ENCODE data around the gene CDK5RAP1. TPM values are rescaled to one million over a fixed set of nuclear protein-coding genes. Genes with fewer than 3 reads are reported as not detected.

Gene CDK5RAP1
- total and polyA plus RNA-seq, 7 donors: 12.0 to 30.0 (median 20.6) TPM

DNA sequence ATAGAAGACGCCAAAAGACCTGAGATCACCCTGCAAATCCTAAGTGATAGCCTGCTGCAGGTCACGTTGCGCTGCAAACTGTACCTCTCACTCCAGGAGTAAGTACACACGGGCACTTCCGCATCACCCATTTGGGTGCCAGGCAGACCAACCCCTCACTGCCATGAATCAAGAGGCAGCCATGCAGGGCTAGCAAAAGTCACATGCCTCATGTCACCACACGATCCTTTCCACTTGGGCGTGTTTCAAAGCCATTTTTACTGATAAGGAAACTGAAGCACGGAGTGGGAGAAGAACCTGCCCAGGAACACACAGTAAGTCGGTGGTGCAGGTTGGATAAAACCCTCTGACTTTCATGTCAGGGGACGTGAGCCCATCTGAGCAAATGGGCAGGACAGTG is 81.3 kb downstream of the CDK5RAP1 start:
- TF ChIP-seq POLR2A (IDR thresholded peaks at IDR 0.05) (no peak), EP300 (IDR thresholded peaks at IDR 0.05) (no peak), POLR2AphosphoS5 (IDR thresholded peaks at IDR 0.05) (no peak)
- TF ChIP-seq, protein P1, sequence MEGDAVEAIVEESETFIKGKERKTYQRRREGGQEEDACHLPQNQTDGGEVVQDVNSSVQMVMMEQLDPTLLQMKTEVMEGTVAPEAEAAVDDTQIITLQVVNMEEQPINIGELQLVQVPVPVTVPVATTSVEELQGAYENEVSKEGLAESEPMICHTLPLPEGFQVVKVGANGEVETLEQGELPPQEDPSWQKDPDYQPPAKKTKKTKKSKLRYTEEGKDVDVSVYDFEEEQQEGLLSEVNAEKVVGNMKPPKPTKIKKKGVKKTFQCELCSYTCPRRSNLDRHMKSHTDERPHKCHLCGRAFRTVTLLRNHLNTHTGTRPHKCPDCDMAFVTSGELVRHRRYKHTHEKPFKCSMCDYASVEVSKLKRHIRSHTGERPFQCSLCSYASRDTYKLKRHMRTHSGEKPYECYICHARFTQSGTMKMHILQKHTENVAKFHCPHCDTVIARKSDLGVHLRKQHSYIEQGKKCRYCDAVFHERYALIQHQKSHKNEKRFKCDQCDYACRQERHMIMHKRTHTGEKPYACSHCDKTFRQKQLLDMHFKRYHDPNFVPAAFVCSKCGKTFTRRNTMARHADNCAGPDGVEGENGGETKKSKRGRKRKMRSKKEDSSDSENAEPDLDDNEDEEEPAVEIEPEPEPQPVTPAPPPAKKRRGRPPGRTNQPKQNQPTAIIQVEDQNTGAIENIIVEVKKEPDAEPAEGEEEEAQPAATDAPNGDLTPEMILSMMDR (IDR thresholded peaks at IDR 0.05): no peak
- no peaks in the 10 kb centered on the region for H3K36me3 ChIP-seq
- no peaks in the 10 kb centered on the region for H3K9me3 ChIP-seq
- H3K4me1 ChIP-seq: no peaks in the 10 kb centered on the region
- peaks cover 0 to 16% (median 0%) of the 10 kb centered on the region in 3 donors for H3K27me3 ChIP-seq
- no peak overlapping the region for H3K27ac ChIP-seq
- intact Hi-C loops (cut with DNase I): no loop called here
- WGBS, 2 donors: 62 to 77% methylated on average over 10 of the region's 10 CpGs
- no peak overlapping the region for H3K4me3 ChIP-seq
- no peak for DNase-seq

GRCh38 chr20:33318096-33318429 is 83.3 kb downstream of the CDK5RAP1 start:
- H3K27me3 ChIP-seq: peaks cover 0 to 9% (median 0%) of the 10 kb centered on the region in 3 donors
- no peaks in the 10 kb centered on the region for H3K9me3 ChIP-seq
- 33 to 45% methylated on average over 5 of the region's 5 CpGs for WGBS, 2 donors
- intact Hi-C loops (cut with DNase I): no loop called here
- H3K4me1 ChIP-seq: no peaks in the 10 kb centered on the region
- no peak overlapping the region for H3K4me3 ChIP-seq
- no peak overlapping the region for H3K27ac ChIP-seq
- no peaks in the 10 kb centered on the region for H3K36me3 ChIP-seq
- DNase-seq: no peak
- TF ChIP-seq POLR2A (IDR thresholded peaks at IDR 0.05): no peak
- TF ChIP-seq, protein P1 (IDR thresholded peaks at IDR 0.05): no peak
- no peak for TF ChIP-seq POLR2AphosphoS5 (IDR thresholded peaks at IDR 0.05)
- TF ChIP-seq EP300 (IDR thresholded peaks at IDR 0.05): no peak

DNA sequence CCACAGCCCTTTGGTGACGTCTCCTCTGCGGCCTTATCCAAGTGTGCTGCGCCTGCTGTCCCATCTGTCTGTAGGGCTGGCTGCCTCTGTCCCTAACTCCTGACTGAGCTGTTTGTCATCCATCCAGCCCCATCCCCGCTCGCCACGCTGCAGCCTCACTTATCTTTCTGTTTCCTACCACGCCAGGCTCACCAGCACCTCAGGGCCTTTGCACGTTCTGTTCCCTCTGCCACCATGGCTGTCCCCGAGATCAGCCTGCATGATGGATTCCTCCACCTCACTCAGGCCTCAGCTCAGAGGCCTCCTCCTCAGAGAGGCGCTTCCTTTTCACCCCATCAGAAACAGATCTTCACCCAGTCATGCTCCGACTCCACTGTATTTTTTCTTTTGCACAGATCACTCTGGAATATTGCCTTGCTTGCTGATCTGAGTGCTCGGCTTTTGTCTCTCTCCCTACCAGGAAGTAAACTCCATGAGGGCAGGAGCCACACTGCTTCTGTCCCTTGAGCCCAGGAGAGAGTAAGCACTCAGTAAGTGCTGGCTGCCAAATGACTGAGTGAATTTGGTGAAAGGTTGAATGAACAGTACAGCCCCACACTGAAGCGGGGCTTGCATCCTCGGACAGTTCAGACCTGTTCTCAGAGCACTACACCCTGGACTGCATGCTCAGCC is 83.8 kb downstream of the CDK5RAP1 start:
- no peak overlapping the region for H3K27ac ChIP-seq
- WGBS, 2 donors: 86 to 89% methylated on average over 14 of the region's 14 CpGs
- H3K36me3 ChIP-seq: no peaks in the 10 kb centered on the region
- no peak for DNase-seq
- no peaks in the 10 kb centered on the region for H3K9me3 ChIP-seq
- peaks cover 0 to 4% (median 0%) of the 10 kb centered on the region in 3 donors for H3K27me3 ChIP-seq
- intact Hi-C loops (cut with DNase I): no loop called here
- H3K4me1 ChIP-seq: no peaks in the 10 kb centered on the region
- TF ChIP-seq, protein P1 (IDR thresholded peaks at IDR 0.05): no peak
- TF ChIP-seq POLR2AphosphoS5 (IDR thresholded peaks at IDR 0.05) (no peak), POLR2A (IDR thresholded peaks at IDR 0.05) (no peak), EP300 (IDR thresholded peaks at IDR 0.05) (no peak)
- H3K4me3 ChIP-seq: no peak overlapping the region

DNA sequence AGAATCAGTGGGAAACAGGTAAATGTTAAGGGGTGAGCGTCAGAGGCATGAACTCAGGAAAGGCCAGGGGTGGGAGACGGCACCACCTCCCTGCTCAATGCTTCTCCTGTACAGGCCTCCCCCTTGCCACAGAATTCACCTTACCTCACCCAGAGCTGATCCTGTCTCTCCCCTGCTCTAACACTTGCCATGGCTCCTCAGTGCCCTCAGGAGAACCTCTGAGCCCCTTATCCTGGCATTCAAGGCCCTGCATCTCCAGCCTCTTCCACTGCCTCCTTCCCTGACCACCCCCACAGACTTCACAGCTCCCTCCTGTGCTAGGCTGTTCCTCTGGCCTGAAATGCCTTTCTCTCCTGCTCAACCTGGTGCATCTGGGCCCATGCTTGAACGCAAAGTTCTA is 84.4 kb downstream of the CDK5RAP1 start:
- 81 to 88% methylated on average over 3 of the region's 3 CpGs for WGBS, 2 donors
- Histone ChIP-seq H3K27me3 (no peaks in the 10 kb centered on the region), H3K27ac (no peak overlapping the region), H3K4me3 (no peak overlapping the region), H3K36me3 (no peaks in the 10 kb centered on the region), H3K9me3 (no peaks in the 10 kb centered on the region), H3K4me1 (no peaks in the 10 kb centered on the region)
- DNase-seq: no peak
- intact Hi-C loops (cut with DNase I): no loop called here
- TF ChIP-seq POLR2A (IDR thresholded peaks at IDR 0.05): no peak
- no peak for TF ChIP-seq EP300 (IDR thresholded peaks at IDR 0.05)
- no peak for TF ChIP-seq POLR2AphosphoS5 (IDR thresholded peaks at IDR 0.05)
- TF ChIP-seq, protein P1 (IDR thresholded peaks at IDR 0.05): no peak

- intact Hi-C loops (cut with DNase I): no loop called here
- Histone ChIP-seq H3K4me1 (no peaks in the 10 kb centered on the region), H3K9me3 (no peaks in the 10 kb centered on the region), H3K27ac (no peak overlapping the region), H3K4me3 (no peak overlapping the region), H3K36me3 (no peaks in the 10 kb centered on the region), H3K27me3 (no peaks in the 10 kb centered on the region)
- 61 to 78% methylated on average over 5 of the region's 5 CpGs for WGBS, 2 donors
- no peak for DNase-seq
- TF ChIP-seq POLR2A (IDR thresholded peaks at IDR 0.05) (no peak), EP300 (IDR thresholded peaks at IDR 0.05) (no peak), POLR2AphosphoS5 (IDR thresholded peaks at IDR 0.05) (no peak)
- TF ChIP-seq, protein P1 (IDR thresholded peaks at IDR 0.05): no peak
These were observed 85.0 kb downstream of the CDK5RAP1 start for GRCh38 chr20:33316343-33316742.

Data from sigmoid colon (tissue), 7 donors.